Measurements from ENCODE around the gene CXCL6. TPM values are rescaled to one million over a fixed set of nuclear protein-coding genes. Genes with fewer than 3 reads are reported as not detected.

The CXCL6 gene
- total RNA-seq, 3 donors from 2014 or later, result 2.2 to 2.9 TPM; not detected in 1

GRCh38 chr4:73803213-73803612 is 33.3 kb upstream of the CXCL6 start:
- H3K27me3 ChIP-seq, result no peaks in the 10 kb centered on the region
- H3K36me3 ChIP-seq, result no peaks in the 10 kb centered on the region
- H3K4me1 ChIP-seq, result no peaks in the 10 kb centered on the region
- intact Hi-C loops (cut with DNase I; ENCODE audit: low total_unique reads), result no loop called here
- no peak for DNase-seq (ENCODE audit: low spot score in 2 of 2)
- H3K9me3 ChIP-seq, result no peaks in the 10 kb centered on the region
- H3K27ac ChIP-seq, result no peak overlapping the region
- no peak overlapping the region for H3K4me3 ChIP-seq
- TF ChIP-seq POLR2AphosphoS5 (IDR thresholded peaks at IDR 0.05) (no peak), POLR2A (IDR thresholded peaks at IDR 0.05) (no peak), CTCF (IDR thresholded peaks at IDR 0.05) (no peak)

GRCh38 chr4:73810191-73810590 is 26.3 kb upstream of the CXCL6 start:
- TF ChIP-seq POLR2A (IDR thresholded peaks at IDR 0.05), result no peak

GRCh38 chr4:73811841-73812240 is 24.6 kb upstream of the CXCL6 start:
- Histone ChIP-seq H3K36me3 (no peaks in the 10 kb centered on the region), H3K4me1 (no peaks in the 10 kb centered on the region), H3K27ac (no peak overlapping the region), H3K9me3 (no peaks in the 10 kb centered on the region), H3K4me3 (no peak overlapping the region), H3K27me3 (no peaks in the 10 kb centered on the region)
- TF ChIP-seq POLR2AphosphoS5 (IDR thresholded peaks at IDR 0.05) (no peak), POLR2A (IDR thresholded peaks at IDR 0.05) (no peak), CTCF (IDR thresholded peaks at IDR 0.05) (no peak)
- DNase-seq (ENCODE audit: low spot score in 2 of 2), result no peak
- intact Hi-C loops (cut with DNase I; ENCODE audit: low total_unique reads), result no loop called here

More at GRCh38 chr4:73810191-73810590, 26.3 kb upstream of the CXCL6 start:
- DNase-seq (ENCODE audit: low spot score in 2 of 2), result no peak
- H3K4me3 ChIP-seq, result no peak overlapping the region
- no peaks in the 10 kb centered on the region for H3K27me3 ChIP-seq
- H3K36me3 ChIP-seq, result no peaks in the 10 kb centered on the region
- H3K27ac ChIP-seq, result no peak overlapping the region
- intact Hi-C loops (cut with DNase I; ENCODE audit: low total_unique reads), result no loop called here
- no peaks in the 10 kb centered on the region for H3K4me1 ChIP-seq
- H3K9me3 ChIP-seq, result no peaks in the 10 kb centered on the region

GRCh38 chr4:73814679-73815078 is 21.8 kb upstream of the CXCL6 start:
- Histone ChIP-seq H3K4me1 (no peaks in the 10 kb centered on the region), H3K36me3 (no peaks in the 10 kb centered on the region), H3K9me3 (no peaks in the 10 kb centered on the region), H3K27ac (no peak overlapping the region), H3K27me3 (no peaks in the 10 kb centered on the region), H3K4me3 (no peak overlapping the region)
- DNase-seq (ENCODE audit: low spot score in 2 of 2), result no peak
- TF ChIP-seq POLR2AphosphoS5 (IDR thresholded peaks at IDR 0.05) (no peak), POLR2A (IDR thresholded peaks at IDR 0.05) (no peak), CTCF (IDR thresholded peaks at IDR 0.05) (no peak)
- intact Hi-C loops (cut with DNase I; ENCODE audit: low total_unique reads), result no loop called here

- no peaks in the 10 kb centered on the region for H3K27me3 ChIP-seq
- H3K27ac ChIP-seq, result no peak overlapping the region
- H3K9me3 ChIP-seq, result no peaks in the 10 kb centered on the region
- no peaks in the 10 kb centered on the region for H3K36me3 ChIP-seq
- no peak for DNase-seq (ENCODE audit: low spot score in 2 of 2)
- no peaks in the 10 kb centered on the region for H3K4me1 ChIP-seq
- no peak overlapping the region for H3K4me3 ChIP-seq
- no peak for TF ChIP-seq POLR2AphosphoS5 (IDR thresholded peaks at IDR 0.05)
- TF ChIP-seq POLR2A (IDR thresholded peaks at IDR 0.05), result no peak
- no peak for TF ChIP-seq CTCF (IDR thresholded peaks at IDR 0.05)
- intact Hi-C loops (cut with DNase I; ENCODE audit: low total_unique reads), result no loop called here
Measured at GRCh38 chr4:73815145-73815544, 21.3 kb upstream of the CXCL6 start.

GRCh38 chr4:73816814-73817213 is 19.7 kb upstream of the CXCL6 start:
- Histone ChIP-seq H3K4me1 (no peaks in the 10 kb centered on the region), H3K27ac (no peak overlapping the region), H3K27me3 (no peaks in the 10 kb centered on the region), H3K36me3 (no peaks in the 10 kb centered on the region), H3K9me3 (no peaks in the 10 kb centered on the region), H3K4me3 (no peak overlapping the region)
- no peak for TF ChIP-seq CTCF (IDR thresholded peaks at IDR 0.05)
- intact Hi-C loops (cut with DNase I; ENCODE audit: low total_unique reads), result no loop called here
- no peak for DNase-seq (ENCODE audit: low spot score in 2 of 2)

Measured in breast epithelium (tissue), 4 donors.